ENCODE data around the gene OR5H1. TPM values are rescaled to one million over a fixed set of nuclear protein-coding genes. Genes with fewer than 3 reads are reported as not detected.

OR5H1 gene
- polyA plus RNA-seq, 1 of the 3 experiments (the other 2 are of a cell fraction): not detected

DNA sequence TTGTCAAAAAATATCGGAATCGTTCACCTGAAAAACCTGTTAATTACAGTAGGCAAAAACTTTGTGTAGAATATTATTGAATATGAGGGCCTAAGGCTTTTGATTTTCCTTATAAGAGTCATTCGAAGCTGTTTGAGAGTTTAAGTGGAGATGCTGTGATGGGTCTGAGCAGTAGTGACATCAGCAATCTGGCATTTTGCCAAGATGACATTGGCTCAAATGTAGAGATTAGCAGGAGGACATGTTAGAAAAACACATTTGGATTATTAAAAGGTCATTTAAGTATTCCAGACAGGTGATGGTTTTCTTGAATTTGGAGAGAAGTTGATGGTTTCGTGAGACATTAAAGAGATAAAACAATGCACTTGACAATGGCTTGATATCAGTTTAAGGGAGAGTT, 30.7 kb upstream of the OR5H1 start:
- Histone ChIP-seq H3K27me3 (ENCODE audit: insufficient read depth) (no peaks in the 10 kb centered on the region), H3K4me2 (no peak overlapping the region), H3K27ac (ENCODE audit: low read depth in 2 of 2, low read length in 1 of 2) (no peak overlapping the region), H3F3A (replicated peaks; ENCODE audit: insufficient read depth) (no peaks in the 10 kb centered on the region), H3K9me3 (no peaks in the 10 kb centered on the region), H3K36me3 (replicated peaks in 1 of 2; ENCODE audit: control insufficient read depth in 1 of 2, insufficient read depth in 2 of 2, low read length in 1 of 2) (no peaks in the 10 kb centered on the region), H3K9me2 (no peaks in the 10 kb centered on the region), H3K4me1 (ENCODE audit: control insufficient read depth in 1 of 2, insufficient read depth in 2 of 2, low read depth in 1 of 2, low read length in 1 of 2) (no peaks in the 10 kb centered on the region), H3K9ac (no peak overlapping the region), H3K79me2 (ENCODE audit: insufficient read depth) (no peaks in the 10 kb centered on the region), H4K20me1 (ENCODE audit: insufficient read depth) (no peaks in the 10 kb centered on the region), H2AFZ (ENCODE audit: low read depth) (no peak overlapping the region), H3K4me3 (ENCODE audit: low read depth in 2 of 2, low read length in 1 of 2) (no peak overlapping the region)
- 23% methylated on average over 4 of the region's 4 CpGs for WGBS (ENCODE audit: low lambda C conversion rate)
- TF ChIP-seq FOXM1 (IDR thresholded peaks at IDR 0.05; ENCODE audit: low read depth): no peak
- no peak for TF ChIP-seq SMC3 (IDR thresholded peaks at IDR 0.05; ENCODE audit: low read depth, low read length)
- no peak for TF ChIP-seq EP300 (IDR thresholded peaks at IDR 0.05; ENCODE audit: borderline replicate concordance in 1 of 2, low read depth in 1 of 2, low read length in 1 of 2)
- no peak for TF ChIP-seq TEAD4 (IDR thresholded peaks at IDR 0.05; ENCODE audit: borderline replicate concordance, insufficient read depth)
- no peak for TF ChIP-seq YY1 (IDR thresholded peaks at IDR 0.05; ENCODE audit: low read depth)
- TF ChIP-seq, protein P1, sequence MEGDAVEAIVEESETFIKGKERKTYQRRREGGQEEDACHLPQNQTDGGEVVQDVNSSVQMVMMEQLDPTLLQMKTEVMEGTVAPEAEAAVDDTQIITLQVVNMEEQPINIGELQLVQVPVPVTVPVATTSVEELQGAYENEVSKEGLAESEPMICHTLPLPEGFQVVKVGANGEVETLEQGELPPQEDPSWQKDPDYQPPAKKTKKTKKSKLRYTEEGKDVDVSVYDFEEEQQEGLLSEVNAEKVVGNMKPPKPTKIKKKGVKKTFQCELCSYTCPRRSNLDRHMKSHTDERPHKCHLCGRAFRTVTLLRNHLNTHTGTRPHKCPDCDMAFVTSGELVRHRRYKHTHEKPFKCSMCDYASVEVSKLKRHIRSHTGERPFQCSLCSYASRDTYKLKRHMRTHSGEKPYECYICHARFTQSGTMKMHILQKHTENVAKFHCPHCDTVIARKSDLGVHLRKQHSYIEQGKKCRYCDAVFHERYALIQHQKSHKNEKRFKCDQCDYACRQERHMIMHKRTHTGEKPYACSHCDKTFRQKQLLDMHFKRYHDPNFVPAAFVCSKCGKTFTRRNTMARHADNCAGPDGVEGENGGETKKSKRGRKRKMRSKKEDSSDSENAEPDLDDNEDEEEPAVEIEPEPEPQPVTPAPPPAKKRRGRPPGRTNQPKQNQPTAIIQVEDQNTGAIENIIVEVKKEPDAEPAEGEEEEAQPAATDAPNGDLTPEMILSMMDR (IDR thresholded peaks at IDR 0.05): no peak
- no peak for TF ChIP-seq MEF2A (IDR thresholded peaks at IDR 0.05; ENCODE audit: borderline replicate concordance, low read depth)
- no peak for TF ChIP-seq ELF1 (IDR thresholded peaks at IDR 0.05)
- TF ChIP-seq, protein P2, sequence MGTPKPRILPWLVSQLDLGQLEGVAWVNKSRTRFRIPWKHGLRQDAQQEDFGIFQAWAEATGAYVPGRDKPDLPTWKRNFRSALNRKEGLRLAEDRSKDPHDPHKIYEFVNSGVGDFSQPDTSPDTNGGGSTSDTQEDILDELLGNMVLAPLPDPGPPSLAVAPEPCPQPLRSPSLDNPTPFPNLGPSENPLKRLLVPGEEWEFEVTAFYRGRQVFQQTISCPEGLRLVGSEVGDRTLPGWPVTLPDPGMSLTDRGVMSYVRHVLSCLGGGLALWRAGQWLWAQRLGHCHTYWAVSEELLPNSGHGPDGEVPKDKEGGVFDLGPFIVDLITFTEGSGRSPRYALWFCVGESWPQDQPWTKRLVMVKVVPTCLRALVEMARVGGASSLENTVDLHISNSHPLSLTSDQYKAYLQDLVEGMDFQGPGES (IDR thresholded peaks at IDR 0.05; ENCODE audit: low read depth, low read length): no peak
- TF ChIP-seq GABPA (IDR thresholded peaks at IDR 0.05; ENCODE audit: low read depth): no peak
- no peak for TF ChIP-seq GATA2 (CRISPR knock-in tag; IDR thresholded peaks at IDR 0.05)
- CTCF ChIA-PET: interaction anchor here (0.7 kb wide), 1 partner anchor 10 kb away, joined by 3 read pairs; no protein-coding TSS in a partner anchor
- DNase-seq: no peak
- POLR2A ChIA-PET: no interaction called here

DNA sequence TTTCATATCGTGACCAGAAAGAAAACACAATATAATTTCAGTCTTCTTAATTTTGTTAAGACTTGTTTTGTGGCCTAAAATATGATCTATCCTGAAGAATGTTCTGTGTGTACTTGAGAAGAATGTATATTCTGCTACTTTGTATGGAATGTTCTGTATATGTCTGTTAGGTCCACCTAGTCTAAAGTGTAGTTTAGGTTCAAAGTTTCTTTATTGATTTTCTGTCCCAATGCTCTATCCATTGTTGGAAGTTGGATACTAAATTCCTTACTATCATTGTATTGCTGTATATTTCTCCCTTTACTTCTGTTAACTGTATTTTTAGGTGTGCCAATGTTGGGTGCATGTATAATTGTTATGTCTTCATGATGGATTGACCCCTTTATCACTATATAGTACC, 22.4 kb upstream of the OR5H1 start:
- no peaks in the 10 kb centered on the region for H3K4me1 ChIP-seq (ENCODE audit: control insufficient read depth in 1 of 2, insufficient read depth in 2 of 2, low read depth in 1 of 2, low read length in 1 of 2)
- no peak for DNase-seq
- no peaks in the 10 kb centered on the region for H3F3A ChIP-seq (replicated peaks; ENCODE audit: insufficient read depth)
- no peak overlapping the region for H3K4me3 ChIP-seq (ENCODE audit: low read depth in 2 of 2, low read length in 1 of 2)
- H3K27ac ChIP-seq (ENCODE audit: low read depth in 2 of 2, low read length in 1 of 2): no peak overlapping the region
- CTCF ChIA-PET: no interaction called here
- H3K27me3 ChIP-seq (ENCODE audit: insufficient read depth): no peaks in the 10 kb centered on the region
- no peaks in the 10 kb centered on the region for H3K79me2 ChIP-seq (ENCODE audit: insufficient read depth)
- no peaks in the 10 kb centered on the region; the same call in 1 of the 2 replicates for H3K9me2 ChIP-seq
- H3K9me3 ChIP-seq: no peaks in the 10 kb centered on the region
- no peak overlapping the region for H3K4me2 ChIP-seq
- WGBS (ENCODE audit: low lambda C conversion rate): 2% methylated on average over 1 of the region's 1 CpG
- no peak overlapping the region for H3K9ac ChIP-seq
- H4K20me1 ChIP-seq (ENCODE audit: insufficient read depth): no peaks in the 10 kb centered on the region
- no peak for TF ChIP-seq CHD2 (IDR thresholded peaks at IDR 0.05; ENCODE audit: low read length, partially characterized antibody)
- no peak for TF ChIP-seq GATA2 (CRISPR knock-in tag; IDR thresholded peaks at IDR 0.05)
- TF ChIP-seq MEF2A (IDR thresholded peaks at IDR 0.05; ENCODE audit: borderline replicate concordance, low read depth): no peak
- TF ChIP-seq, protein P3, sequence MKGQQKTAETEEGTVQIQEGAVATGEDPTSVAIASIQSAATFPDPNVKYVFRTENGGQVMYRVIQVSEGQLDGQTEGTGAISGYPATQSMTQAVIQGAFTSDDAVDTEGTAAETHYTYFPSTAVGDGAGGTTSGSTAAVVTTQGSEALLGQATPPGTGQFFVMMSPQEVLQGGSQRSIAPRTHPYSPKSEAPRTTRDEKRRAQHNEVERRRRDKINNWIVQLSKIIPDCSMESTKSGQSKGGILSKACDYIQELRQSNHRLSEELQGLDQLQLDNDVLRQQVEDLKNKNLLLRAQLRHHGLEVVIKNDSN (IDR thresholded peaks at IDR 0.05; ENCODE audit: borderline replicate concordance, low read depth): no peak
- no peaks in the 10 kb centered on the region for H3K36me3 ChIP-seq (replicated peaks in 1 of 2; ENCODE audit: control insufficient read depth in 1 of 2, insufficient read depth in 2 of 2, low read length in 1 of 2)
- POLR2A ChIA-PET: no interaction called here
- H2AFZ ChIP-seq (ENCODE audit: low read depth): no peak overlapping the region

Measured in SK-N-SH (cell line).